T-helper 2 cell treated with Interferon-gamma antibody and Interleukin-4, amounts not matched to agents 5 μg/mL and 100 μg/mL, for 36 hours (primary cell): ENCODE results near the gene SETDB1.

Source experiments
- DNase-seq: peaks from one replicate; pipeline ENCODE4 v3.0.0; 2021; ENCODE audit warnings: low spot score
- H3K27ac Mint-ChIP-seq: one replicate; pipeline ENCODE4 v1.8.0; 2021; ENCODE audit warnings: mild to moderate bottlenecking, mixed read lengths
- H3K27me3 Mint-ChIP-seq: one replicate; pipeline ENCODE4 v1.8.0; 2021; ENCODE audit warnings: low read depth, mixed read lengths
- H3K36me3 Mint-ChIP-seq: one replicate; pipeline ENCODE4 v1.8.0; 2021; ENCODE audit warnings: low read depth, mixed read lengths
- H3K4me1 Mint-ChIP-seq: one replicate; pipeline ENCODE4 v1.8.0; 2021; ENCODE audit warnings: low read depth, mixed read lengths
- H3K4me3 Mint-ChIP-seq: one replicate; pipeline ENCODE4 v1.8.0; 2022; ENCODE audit warnings: mild to moderate bottlenecking, moderate library complexity, mixed read lengths
- H3K9me3 Mint-ChIP-seq: one replicate; pipeline ENCODE4 v1.8.0; 2021; ENCODE audit warnings: mixed read lengths

Gene SETDB1

GRCh38 chr1:150961756-150962155 lies 35.6 kb downstream of the SETDB1 start:
- DNase-seq, result no peak
- Mint-ChIP-seq H3K4me1 (no peaks in the 10 kb centered on the region), H3K36me3 (peaks cover 68% of the 10 kb centered on the region)

GRCh38 chr1:150963321-150964163 lies 37.4 kb downstream of the SETDB1 start:
- no peak overlapping the region for H3K27ac Mint-ChIP-seq
- no peak overlapping the region for H3K4me3 Mint-ChIP-seq
- H3K36me3 Mint-ChIP-seq, result peaks cover 75% of the 10 kb centered on the region
- H3K27me3 Mint-ChIP-seq, result no peaks in the 10 kb centered on the region
- H3K9me3 Mint-ChIP-seq, result no peaks in the 10 kb centered on the region
- no peaks in the 10 kb centered on the region for H3K4me1 Mint-ChIP-seq
- DNase-seq, result no peak

More at GRCh38 chr1:150961756-150962155, 35.6 kb downstream of the SETDB1 start:
- no peaks in the 10 kb centered on the region for H3K9me3 Mint-ChIP-seq
- H3K27me3 Mint-ChIP-seq, result no peaks in the 10 kb centered on the region
- no peak overlapping the region for H3K4me3 Mint-ChIP-seq
- H3K27ac Mint-ChIP-seq, result no peak overlapping the region

- no peaks in the 10 kb centered on the region for H3K9me3 Mint-ChIP-seq
- no peak overlapping the region for H3K27ac Mint-ChIP-seq
Measured at GRCh38 chr1:150964164-150964489, 38.0 kb downstream of the SETDB1 start.

GRCh38 chr1:150965605-150966004 lies 39.4 kb downstream of the SETDB1 start:
- no peak for DNase-seq
- Mint-ChIP-seq H3K4me3 (no peak overlapping the region), H3K27ac (no peak overlapping the region), H3K27me3 (no peaks in the 10 kb centered on the region), H3K9me3 (no peaks in the 10 kb centered on the region), H3K4me1 (peaks cover 8% of the 10 kb centered on the region), H3K36me3 (peaks cover 67% of the 10 kb centered on the region)

More at GRCh38 chr1:150964164-150964489, 38.0 kb downstream of the SETDB1 start:
- Mint-ChIP-seq H3K36me3 (peaks cover 79% of the 10 kb centered on the region), H3K27me3 (no peaks in the 10 kb centered on the region), H3K4me1 (peaks cover 3% of the 10 kb centered on the region), H3K4me3 (no peak overlapping the region)
- DNase-seq, result no peak

GRCh38 chr1:150966011-150966410 lies 39.8 kb downstream of the SETDB1 start:
- no peak for DNase-seq
- Mint-ChIP-seq H3K4me1 (peaks cover 11% of the 10 kb centered on the region), H3K9me3 (no peaks in the 10 kb centered on the region), H3K27ac (no peak overlapping the region), H3K4me3 (no peak overlapping the region), H3K36me3 (peaks cover 67% of the 10 kb centered on the region), H3K27me3 (no peaks in the 10 kb centered on the region)

GRCh38 chr1:150967936-150968335 lies 41.8 kb downstream of the SETDB1 start:
- no peaks in the 10 kb centered on the region for H3K9me3 Mint-ChIP-seq
- H3K36me3 Mint-ChIP-seq, result peaks cover 58% of the 10 kb centered on the region
- H3K4me3 Mint-ChIP-seq, result no peak overlapping the region
- H3K27ac Mint-ChIP-seq, result no peak overlapping the region
- no peak for DNase-seq
- H3K27me3 Mint-ChIP-seq, result no peaks in the 10 kb centered on the region
- H3K4me1 Mint-ChIP-seq, result peaks cover 28% of the 10 kb centered on the region

GRCh38 chr1:150968491-150968890 lies 42.3 kb downstream of the SETDB1 start:
- Mint-ChIP-seq H3K27ac (no peak overlapping the region), H3K9me3 (no peaks in the 10 kb centered on the region), H3K4me3 (no peak overlapping the region), H3K27me3 (no peaks in the 10 kb centered on the region), H3K4me1 (peaks cover 34% of the 10 kb centered on the region), H3K36me3 (peaks cover 56% of the 10 kb centered on the region)
- no peak for DNase-seq

- Mint-ChIP-seq H3K4me1 (peaks cover 36% of the 10 kb centered on the region), H3K27me3 (no peaks in the 10 kb centered on the region), H3K4me3 (no peak overlapping the region), H3K36me3 (peaks cover 51% of the 10 kb centered on the region), H3K9me3 (no peaks in the 10 kb centered on the region), H3K27ac (no peak overlapping the region)
- no peak for DNase-seq
Measured at GRCh38 chr1:150969626-150970025, 43.5 kb downstream of the SETDB1 start.

GRCh38 chr1:150970808-150971582 lies 44.8 kb downstream of the SETDB1 start:
- no peak for DNase-seq
- Mint-ChIP-seq H3K9me3 (no peaks in the 10 kb centered on the region), H3K4me1 (peaks cover 42% of the 10 kb centered on the region), H3K4me3 (peak overlapping the region; percentile 50), H3K27me3 (no peaks in the 10 kb centered on the region), H3K36me3 (peaks cover 42% of the 10 kb centered on the region), H3K27ac (peak overlapping the region; percentile 60)

GRCh38 chr1:150971583-150972416 lies 45.6 kb downstream of the SETDB1 start:
- Mint-ChIP-seq H3K4me3 (peak overlapping the region; percentile 92), H3K27ac (peak overlapping the region; percentile 81), H3K36me3 (peaks cover 34% of the 10 kb centered on the region), H3K9me3 (no peaks in the 10 kb centered on the region), H3K4me1 (peaks cover 47% of the 10 kb centered on the region), H3K27me3 (no peaks in the 10 kb centered on the region)
- no peak for DNase-seq

GRCh38 chr1:150972417-150972940 lies 46.3 kb downstream of the SETDB1 start:
- no peaks in the 10 kb centered on the region for H3K9me3 Mint-ChIP-seq
- DNase-seq, result no peak
- H3K36me3 Mint-ChIP-seq, result peaks cover 28% of the 10 kb centered on the region
- H3K27ac Mint-ChIP-seq, result peak overlapping the region; percentile 81
- H3K4me1 Mint-ChIP-seq, result peaks cover 54% of the 10 kb centered on the region
- H3K4me3 Mint-ChIP-seq, result peak overlapping the region; percentile 92
- H3K27me3 Mint-ChIP-seq, result no peaks in the 10 kb centered on the region

GRCh38 chr1:150973258-150973835 lies 47.2 kb downstream of the SETDB1 start:
- no peak for DNase-seq
- Mint-ChIP-seq H3K4me1 (peaks cover 56% of the 10 kb centered on the region), H3K4me3 (peak overlapping the region; percentile 92)

GRCh38 chr1:150973836-150974579 lies 47.8 kb downstream of the SETDB1 start:
- Mint-ChIP-seq H3K27me3 (no peaks in the 10 kb centered on the region), H3K4me1 (peaks cover 56% of the 10 kb centered on the region), H3K27ac (peak overlapping the region; percentile 81), H3K9me3 (no peaks in the 10 kb centered on the region), H3K36me3 (peaks cover 14% of the 10 kb centered on the region), H3K4me3 (peak overlapping the region; percentile 92)
- DNase-seq, result peak; percentile 38

More at GRCh38 chr1:150973258-150973835, 47.2 kb downstream of the SETDB1 start:
- Mint-ChIP-seq H3K36me3 (peaks cover 20% of the 10 kb centered on the region), H3K27me3 (no peaks in the 10 kb centered on the region), H3K27ac (peak overlapping the region; percentile 81), H3K9me3 (no peaks in the 10 kb centered on the region)
